Glomerular endothelial cell (primary cell): Measurements from ENCODE around the gene IGFBP3. TPM values are rescaled to one million over a fixed set of nuclear protein-coding genes. Genes with fewer than 3 reads are reported as not detected.

Experiments
- DNase-seq: peaks from one replicate; pipeline ENCODE4 v3.0.0-alpha.2; 2011; ENCODE audit warnings: low read depth, low spot score; ENCODE audit errors: extremely low read depth
- total RNA-seq: library from RNA; depleted of rRNA; stranded (reverse); fragments of >200 nt; gene quantifications from 2 replicates; pipeline ENCODE4 v1.2.3, GENCODE V29; 2015

IGFBP3 gene
- total RNA-seq, 1 donor from 2014 or later, result 247 TPM

GRCh38 chr7:45923290-45923689, 2.2 kb upstream of the IGFBP3 start:
- DNase-seq, result peak; percentile 54

- DNase-seq, result peak; percentile 25
These were observed 1.7 kb upstream of the IGFBP3 start for GRCh38 chr7:45922810-45923209.

GRCh38 chr7:45921699-45922519, 837 bp upstream of the IGFBP3 start:
- DNase-seq, result peak; percentile 73

- DNase-seq, result no peak
These were observed 268 bp upstream of the IGFBP3 start for GRCh38 chr7:45921381-45921698.

GRCh38 chr7:45919993-45920459, 1.0 kb downstream of the IGFBP3 start:
- no peak for DNase-seq

GRCh38 chr7:45919231-45919784, 1.8 kb downstream of the IGFBP3 start:
- DNase-seq, result no peak

- DNase-seq, result no peak
These were observed 2.5 kb downstream of the IGFBP3 start for GRCh38 chr7:45918556-45918955.

- DNase-seq, result peak; percentile 23
These were observed 3.4 kb downstream of the IGFBP3 start for GRCh38 chr7:45917658-45918057.

GRCh38 chr7:45917064-45917463, 4.0 kb downstream of the IGFBP3 start:
- no peak for DNase-seq

GRCh38 chr7:45915606-45916005, 5.5 kb downstream of the IGFBP3 start:
- no peak for DNase-seq

- no peak for DNase-seq
These were observed 6.2 kb downstream of the IGFBP3 start for GRCh38 chr7:45914911-45915310.

- no peak for DNase-seq
These were observed 8.1 kb downstream of the IGFBP3 start for GRCh38 chr7:45912972-45913371.

GRCh38 chr7:45911311-45911710, 9.8 kb downstream of the IGFBP3 start:
- DNase-seq, result no peak

- DNase-seq, result no peak
These were observed 10.2 kb downstream of the IGFBP3 start for GRCh38 chr7:45910855-45911254.

- no peak for DNase-seq
These were observed 11.5 kb downstream of the IGFBP3 start for GRCh38 chr7:45909561-45909960.

- no peak for DNase-seq
These were observed 18.3 kb downstream of the IGFBP3 start for GRCh38 chr7:45902820-45903219.

- no peak for DNase-seq
These were observed 19.5 kb downstream of the IGFBP3 start for GRCh38 chr7:45901566-45901965.

- no peak for DNase-seq
These were observed 22.9 kb downstream of the IGFBP3 start for GRCh38 chr7:45898222-45898621.

GRCh38 chr7:45897042-45897690, 23.9 kb downstream of the IGFBP3 start:
- no peak for DNase-seq

- no peak for DNase-seq
These were observed 26.4 kb downstream of the IGFBP3 start for GRCh38 chr7:45894665-45895062.

GRCh38 chr7:45893996-45894664, 26.9 kb downstream of the IGFBP3 start:
- DNase-seq, result no peak
